Trophoblast cell (in vitro differentiated cells and primary cell): ENCODE data around the gene PCDHA13.

Source experiments
- DNase-seq, 2 donors: peaks; one replicate each; pipeline ENCODE4 v3.0.0-alpha.2; 2016
- H2AFZ ChIP-seq: 2 replicates; pipeline ENCODE4 v1.6.1; 2013; ENCODE audit warnings: low read length, moderate library complexity, mild to moderate bottlenecking; ENCODE audit not compliant: insufficient read depth, poor library complexity
- H2AK5ac ChIP-seq: 2 replicates; pipeline ENCODE4 v1.6.1; 2013; ENCODE audit warnings: mild to moderate bottlenecking, low read length
- H2BK120ac ChIP-seq: 2 replicates; pipeline ENCODE4 v1.6.1; 2013; ENCODE audit warnings: low read length, mild to moderate bottlenecking, moderate library complexity; ENCODE audit not compliant: insufficient read depth, poor library complexity
- H2BK12ac ChIP-seq: 2 replicates; pipeline ENCODE4 v1.6.1; 2013; ENCODE audit warnings: mild to moderate bottlenecking, low read length, moderate library complexity
- H2BK5ac ChIP-seq: 2 replicates; pipeline ENCODE4 v1.6.1; 2013; ENCODE audit warnings: low read length, low read depth, moderate library complexity, mild to moderate bottlenecking; ENCODE audit not compliant: poor library complexity
- H3K14ac ChIP-seq: 2 replicates; pipeline ENCODE4 v1.6.1; 2013; ENCODE audit warnings: mild to moderate bottlenecking, low read length
- H3K18ac ChIP-seq: 2 replicates; pipeline ENCODE4 v1.6.1; 2013; ENCODE audit warnings: mild to moderate bottlenecking, low read length
- H3K23ac ChIP-seq: 2 replicates; pipeline ENCODE4 v1.6.1; 2013; ENCODE audit warnings: low read length
- H3K27ac ChIP-seq: 2 replicates; pipeline ENCODE4 v1.5.1; 2013; ENCODE audit warnings: low read depth, mild to moderate bottlenecking, inconsistent platforms, low read length, moderate library complexity
- H3K27me3 ChIP-seq: 2 replicates; pipeline ENCODE4 v1.6.1; 2013; ENCODE audit warnings: inconsistent platforms, mild to moderate bottlenecking, low read length, moderate library complexity; ENCODE audit not compliant: insufficient read depth
- H3K36me3 ChIP-seq, 2 experiments: 1 replicate in 1 of 2; 2 replicates in 1 of 2; pipeline ENCODE4 v1.6.1; 2013; ENCODE audit warnings: low read length in 2 of 2, mild to moderate bottlenecking in 2 of 2, moderate library complexity in 1 of 2; ENCODE audit not compliant: insufficient read depth in 2 of 2, control insufficient read depth in 1 of 2
- H3K4ac ChIP-seq: 2 replicates; pipeline ENCODE4 v1.6.1; 2013; ENCODE audit warnings: low read depth, mild to moderate bottlenecking, low read length, moderate library complexity
- H3K4me1 ChIP-seq, 2 experiments: 1 replicate in 1 of 2; 2 replicates in 1 of 2; pipeline ENCODE4 v1.6.1; 2013; ENCODE audit warnings: low read length in 2 of 2, mild to moderate bottlenecking in 2 of 2, moderate library complexity in 1 of 2; ENCODE audit not compliant: insufficient read depth in 2 of 2, control insufficient read depth in 1 of 2
- H3K4me2 ChIP-seq: 2 replicates; pipeline ENCODE4 v1.6.1; 2013; ENCODE audit warnings: inconsistent platforms, mild to moderate bottlenecking, low read length, moderate library complexity
- H3K4me3 ChIP-seq: 2 replicates; pipeline ENCODE4 v1.5.1; 2013; ENCODE audit warnings: mild to moderate bottlenecking, low read depth, low read length, inconsistent platforms
- H3K79me1 ChIP-seq: one replicate; pipeline ENCODE4 v1.6.1; 2013; ENCODE audit warnings: low read length
- H3K79me2 ChIP-seq: 2 replicates; pipeline ENCODE4 v1.6.1; 2013; ENCODE audit warnings: low read length, mild to moderate bottlenecking; ENCODE audit not compliant: control insufficient read depth, insufficient read depth, poor library complexity
- H3K9ac ChIP-seq: 2 replicates; pipeline ENCODE4 v1.6.1; 2013; ENCODE audit warnings: mild to moderate bottlenecking, low read length
- H3K9me3 ChIP-seq: 2 replicates; pipeline ENCODE4 v1.6.1; 2013; ENCODE audit warnings: low read depth, mild to moderate bottlenecking, control low read depth, inconsistent platforms, low read length; ENCODE audit not compliant: insufficient read depth
- H4K12ac ChIP-seq: 2 replicates; pipeline ENCODE4 v1.6.1; 2013; ENCODE audit warnings: low read depth, mild to moderate bottlenecking, low read length, moderate library complexity
- H4K8ac ChIP-seq: 2 replicates; pipeline ENCODE4 v1.6.1; 2013; ENCODE audit warnings: low read depth, mild to moderate bottlenecking, low read length, moderate library complexity
- H4K91ac ChIP-seq: one replicate; pipeline ENCODE4 v1.6.1; 2013; ENCODE audit warnings: low read depth, mild to moderate bottlenecking, low read length, moderate library complexity
- WGBS: extraction: QIAGEN DNeasy Blood & Tissue Kit; methylation state at CpG from one replicate; pipeline ENCODE4 v1.1.7; 2013; ENCODE audit warnings: missing lambda C conversion rate; ENCODE audit not compliant: insufficient read length, insufficient coverage; ENCODE audit errors: extremely low coverage; 5-methylcytosine and 5-hydroxymethylcytosine counted together

The PCDHA13 gene

GRCh38 chr5:140877262-140877581, 4.7 kb upstream of the PCDHA13 start:
- Histone ChIP-seq H3K79me2 (peaks cover 2% of the 10 kb centered on the region), H2BK120ac (no peak overlapping the region), H4K12ac (no peak overlapping the region)

GRCh38 chr5:140882591-140882899, 621 bp downstream of the PCDHA13 start:
- H3K79me2 ChIP-seq = no peaks in the 10 kb centered on the region
- H3K18ac ChIP-seq = no peak overlapping the region
- H3K23ac ChIP-seq = no peak overlapping the region
- no peak overlapping the region for H4K8ac ChIP-seq
- WGBS = no CpG with 5 or more reads among the region's 12 CpGs
- H2BK12ac ChIP-seq = no peak overlapping the region
- no peak for DNase-seq
- no peak overlapping the region for H2AK5ac ChIP-seq
- H3K27ac ChIP-seq = no peak overlapping the region
- no peaks in the 10 kb centered on the region for H3K27me3 ChIP-seq
- no peak overlapping the region for H3K4ac ChIP-seq
- H2BK5ac ChIP-seq = no peak overlapping the region
- H2BK120ac ChIP-seq = no peak overlapping the region
- no peak overlapping the region for H4K91ac ChIP-seq
- no peaks in the 10 kb centered on the region for H3K4me1 ChIP-seq
- no peak overlapping the region for H3K4me2 ChIP-seq
- H3K36me3 ChIP-seq = peaks cover under 1 to 9% of the 10 kb centered on the region in 2 experiments
- no peak overlapping the region for H3K4me3 ChIP-seq
- peaks cover 2% of the 10 kb centered on the region for H3K9me3 ChIP-seq
- no peak overlapping the region for H2AFZ ChIP-seq
- no peak overlapping the region for H3K14ac ChIP-seq
- no peak overlapping the region for H4K12ac ChIP-seq
- H3K79me1 ChIP-seq = no peaks in the 10 kb centered on the region
- H3K9ac ChIP-seq = no peak overlapping the region

More at GRCh38 chr5:140877262-140877581, 4.7 kb upstream of the PCDHA13 start:
- Histone ChIP-seq H3K4me1 (no peaks in the 10 kb centered on the region), H4K8ac (no peak overlapping the region), H2BK5ac (no peak overlapping the region), H3K14ac (no peak overlapping the region), H3K79me1 (no peaks in the 10 kb centered on the region), H3K18ac (no peak overlapping the region), H2AK5ac (no peak overlapping the region), H3K36me3 (peaks cover 8 to 10% of the 10 kb centered on the region in 2 experiments), H3K27me3 (no peaks in the 10 kb centered on the region), H3K27ac (no peak overlapping the region), H3K23ac (no peak overlapping the region), H3K4ac (no peak overlapping the region), H2AFZ (no peak overlapping the region), H4K91ac (no peak overlapping the region), H2BK12ac (no peak overlapping the region), H3K9me3 (peaks cover 6% of the 10 kb centered on the region), H3K4me3 (no peak overlapping the region), H3K9ac (no peak overlapping the region), H3K4me2 (no peak overlapping the region)
- no CpG with 5 or more reads among the region's 37 CpGs for WGBS
- DNase-seq = no peak

DNA sequence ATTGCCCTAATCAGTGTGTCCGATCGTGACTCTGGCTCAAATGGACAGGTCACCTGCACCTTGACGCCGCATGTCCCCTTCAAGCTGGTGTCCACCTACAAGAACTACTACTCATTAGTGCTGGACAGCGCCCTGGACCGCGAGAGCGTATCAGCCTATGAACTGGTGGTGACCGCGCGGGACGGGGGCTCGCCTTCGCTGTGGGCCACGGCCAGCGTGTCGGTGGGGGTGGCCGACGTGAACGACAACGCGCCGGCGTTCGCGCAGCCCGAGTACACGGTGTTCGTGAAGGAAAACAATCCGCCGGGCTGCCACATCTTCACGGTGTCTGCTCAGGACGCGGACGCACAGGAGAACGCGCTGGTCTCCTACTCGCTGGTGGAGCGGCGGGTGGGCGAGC, 1.4 kb downstream of the PCDHA13 start:
- Histone ChIP-seq H2BK5ac (no peak overlapping the region), H3K9me3 (peaks cover 2% of the 10 kb centered on the region), H3K27me3 (no peaks in the 10 kb centered on the region), H3K4ac (no peak overlapping the region), H4K12ac (no peak overlapping the region), H3K79me2 (no peaks in the 10 kb centered on the region), H3K4me1 (no peaks in the 10 kb centered on the region), H3K9ac (no peak overlapping the region), H2BK120ac (no peak overlapping the region), H4K8ac (no peak overlapping the region), H3K27ac (no peak overlapping the region), H3K4me3 (no peak overlapping the region), H2AK5ac (no peak overlapping the region), H3K79me1 (no peaks in the 10 kb centered on the region), H3K14ac (no peak overlapping the region), H3K36me3 (peaks cover 0 to 9% of the 10 kb centered on the region in 2 experiments), H3K23ac (no peak overlapping the region), H3K4me2 (no peak overlapping the region), H2BK12ac (no peak overlapping the region), H4K91ac (no peak overlapping the region), H3K18ac (no peak overlapping the region), H2AFZ (no peak overlapping the region)
- WGBS = no CpG with 5 or more reads among the region's 41 CpGs
- DNase-seq = no peak

GRCh38 chr5:140883927-140884697, 2.2 kb downstream of the PCDHA13 start:
- no peak for DNase-seq
- Histone ChIP-seq H3K27ac (no peak overlapping the region), H3K9ac (no peak overlapping the region), H2AK5ac (no peak overlapping the region), H3K18ac (no peak overlapping the region), H2BK120ac (no peak overlapping the region), H3K4me3 (no peak overlapping the region), H4K91ac (no peak overlapping the region), H3K36me3 (peaks cover 0 to 9% of the 10 kb centered on the region in 2 experiments), H3K4me2 (no peak overlapping the region), H3K4ac (no peak overlapping the region), H3K9me3 (peaks cover 2% of the 10 kb centered on the region), H3K79me2 (no peaks in the 10 kb centered on the region), H4K12ac (no peak overlapping the region), H4K8ac (no peak overlapping the region), H3K14ac (no peak overlapping the region), H3K79me1 (no peaks in the 10 kb centered on the region), H3K27me3 (no peaks in the 10 kb centered on the region), H2BK12ac (no peak overlapping the region), H3K23ac (no peak overlapping the region), H2AFZ (no peak overlapping the region), H2BK5ac (no peak overlapping the region), H3K4me1 (no peaks in the 10 kb centered on the region)
- WGBS = no CpG with 5 or more reads among the region's 79 CpGs
